Fibroblast of gingiva (primary cell): ENCODE results near the gene NOP14.
"Not testable (repeated sequence)": the region's sequence is repeated elsewhere in the genome, so short reads cannot be mapped to it uniquely, and the experiment has no call there.

Source experiments
- DNase-seq: peaks from one replicate; pipeline ENCODE4 v3.0.0-alpha.2; 2011; ENCODE audit warnings: low read depth

Gene NOP14

GRCh38 chr4:2963175-2963965, at the start of gene NOP14, which contains the start of gene GRK4:
Gene NOP14, minus strand, starts transcription at chr4:2963406. Its CDS starts 87 bp downstream, at chr4:2963319.
Gene GRK4, plus strand, starts transcription at chr4:2963571. Its CDS starts 500 bp downstream, at chr4:2964071.
- DNase-seq: peak; percentile 99

GRCh38 chr4:3011456-3012220, 48.4 kb upstream of the NOP14 start:
- DNase-seq: no peak

GRCh38 chr4:3010998-3011397, 47.8 kb upstream of the NOP14 start:
- DNase-seq: peak; percentile 91

GRCh38 chr4:3010577-3010976, 47.4 kb upstream of the NOP14 start:
- peak; percentile 25 for DNase-seq

GRCh38 chr4:3009422-3009821, 46.2 kb upstream of the NOP14 start:
- DNase-seq: peak; percentile 86

GRCh38 chr4:3007724-3008123, 44.5 kb upstream of the NOP14 start:
- DNase-seq: no peak

- DNase-seq: no peak
Measured at GRCh38 chr4:2996415-2996814, 33.2 kb upstream of the NOP14 start.

GRCh38 chr4:2995546-2996265, 32.5 kb upstream of the NOP14 start:
- DNase-seq: no peak

GRCh38 chr4:2994917-2995316, 31.7 kb upstream of the NOP14 start:
- no peak for DNase-seq

GRCh38 chr4:2991243-2991642, 28.0 kb upstream of the NOP14 start:
- no peak for DNase-seq

GRCh38 chr4:2983715-2984114, 20.5 kb upstream of the NOP14 start:
- DNase-seq: not testable (repeated sequence)

- no peak for DNase-seq
Measured at GRCh38 chr4:2982012-2982411, 18.8 kb upstream of the NOP14 start.

- no peak for DNase-seq
Measured at GRCh38 chr4:2981256-2981819, 18.1 kb upstream of the NOP14 start.

GRCh38 chr4:2977211-2978088, 14.2 kb upstream of the NOP14 start:
- DNase-seq: no peak

GRCh38 chr4:2971275-2971674, 8.1 kb upstream of the NOP14 start:
- DNase-seq: no peak

- no peak for DNase-seq
Measured at GRCh38 chr4:2968381-2968780, 5.2 kb upstream of the NOP14 start.

GRCh38 chr4:2965262-2965661, 2.1 kb upstream of the NOP14 start:
- DNase-seq: no peak

GRCh38 chr4:2964706-2965258, 1.6 kb upstream of the NOP14 start:
- no peak for DNase-seq

GRCh38 chr4:2963966-2964471, 813 bp upstream of the NOP14 start:
- peak; percentile 60 for DNase-seq

GRCh38 chr4:2962614-2963174, 512 bp downstream of the NOP14 start:
- peak; percentile 32 for DNase-seq
